ENCODE data around the gene ARL6IP6. TPM values are rescaled to one million over a fixed set of nuclear protein-coding genes. Genes with fewer than 3 reads are reported as not detected.

ARL6IP6 gene
- total RNA-seq, 2 donors from 2014 or later = 14.3 to 17.9 TPM

- no peaks in the 10 kb centered on the region for H3K9me3 ChIP-seq (ENCODE audit: control insufficient read depth, low read length, poor library complexity, severe bottlenecking)
- Mint-ChIP-seq H3K27me3 (peaks cover 25% of the 10 kb centered on the region), H3K4me1 (peaks cover 2% of the 10 kb centered on the region), H3K4me3 (no peak overlapping the region), H3K36me3 (ENCODE audit: low read depth) (peaks cover 2% of the 10 kb centered on the region), H3K27ac (no peak overlapping the region)
- DNase-seq (no peak), ATAC-seq (no peak)
Observed at GRCh38 chr2:152782171-152782570, 63.8 kb downstream of the ARL6IP6 start.

- Mint-ChIP-seq H3K36me3 (ENCODE audit: low read depth) (peaks cover 2% of the 10 kb centered on the region), H3K27me3 (peaks cover 36% of the 10 kb centered on the region), H3K4me3 (no peak overlapping the region), H3K4me1 (no peaks in the 10 kb centered on the region), H3K27ac (no peak overlapping the region)
- H3K9me3 ChIP-seq (ENCODE audit: control insufficient read depth, low read length, poor library complexity, severe bottlenecking) = no peaks in the 10 kb centered on the region
- DNase-seq (no peak), ATAC-seq (no peak)
Observed at GRCh38 chr2:152790883-152791282, 72.5 kb downstream of the ARL6IP6 start.

DNA sequence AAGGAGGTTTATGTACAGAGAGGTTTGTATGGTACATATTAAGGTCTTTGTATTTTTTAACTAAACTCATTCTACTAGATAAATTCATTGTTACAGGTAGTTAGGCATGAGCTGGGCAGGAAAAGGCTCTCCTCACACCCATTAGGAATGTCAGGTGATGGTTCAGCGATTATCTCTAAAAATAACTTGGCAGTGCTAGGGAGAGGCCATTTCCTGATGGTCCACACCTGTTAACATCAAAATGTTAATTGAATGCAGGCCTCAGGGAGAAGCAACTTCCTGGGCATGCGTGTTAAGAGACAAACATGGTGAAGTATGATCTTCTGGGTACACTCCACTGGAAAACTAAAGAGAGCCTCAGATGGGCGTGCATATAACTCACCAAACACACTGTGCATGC is 73.6 kb downstream of the ARL6IP6 start:
- DNase-seq (no peak), ATAC-seq (no peak)
- Mint-ChIP-seq H3K27ac (no peak overlapping the region), H3K4me1 (no peaks in the 10 kb centered on the region), H3K4me3 (no peak overlapping the region), H3K27me3 (peaks cover 25% of the 10 kb centered on the region), H3K36me3 (ENCODE audit: low read depth) (peaks cover under 1% of the 10 kb centered on the region)
- no peaks in the 10 kb centered on the region for H3K9me3 ChIP-seq (ENCODE audit: control insufficient read depth, low read length, poor library complexity, severe bottlenecking)

DNA sequence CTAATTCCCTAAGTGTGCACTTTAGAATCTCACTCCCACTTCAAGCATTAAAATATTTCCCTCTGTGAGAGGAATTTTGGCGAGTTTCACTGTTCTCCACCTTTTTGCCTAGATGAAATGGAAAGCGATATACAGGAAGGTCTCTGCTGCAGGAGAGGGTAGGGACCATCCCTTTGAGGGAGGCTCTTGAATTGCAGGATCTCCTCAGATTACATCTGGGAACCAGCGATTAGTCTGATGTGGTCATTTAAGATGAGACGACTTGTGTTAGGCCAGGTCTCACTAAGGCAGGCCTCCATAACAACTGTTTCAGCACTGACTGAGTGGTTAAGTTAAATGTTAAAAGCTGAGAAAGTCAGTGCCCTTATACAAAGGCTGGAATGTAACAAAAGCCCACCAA is 74.6 kb downstream of the ARL6IP6 start:
- Mint-ChIP-seq H3K27me3 (peaks cover 17% of the 10 kb centered on the region), H3K4me1 (no peaks in the 10 kb centered on the region), H3K36me3 (ENCODE audit: low read depth) (no peaks in the 10 kb centered on the region), H3K4me3 (no peak overlapping the region), H3K27ac (no peak overlapping the region)
- DNase-seq (no peak), ATAC-seq (no peak)
- no peaks in the 10 kb centered on the region for H3K9me3 ChIP-seq (ENCODE audit: control insufficient read depth, low read length, poor library complexity, severe bottlenecking)

- Mint-ChIP-seq H3K36me3 (ENCODE audit: low read depth) (no peaks in the 10 kb centered on the region), H3K4me1 (no peaks in the 10 kb centered on the region), H3K27ac (no peak overlapping the region), H3K27me3 (peaks cover 21% of the 10 kb centered on the region), H3K4me3 (no peak overlapping the region)
- no peak for DNase-seq
- ATAC-seq = no peak
- H3K9me3 ChIP-seq (ENCODE audit: control insufficient read depth, low read length, poor library complexity, severe bottlenecking) = no peaks in the 10 kb centered on the region
Observed at GRCh38 chr2:152796941-152797340, 78.5 kb downstream of the ARL6IP6 start.

DNA sequence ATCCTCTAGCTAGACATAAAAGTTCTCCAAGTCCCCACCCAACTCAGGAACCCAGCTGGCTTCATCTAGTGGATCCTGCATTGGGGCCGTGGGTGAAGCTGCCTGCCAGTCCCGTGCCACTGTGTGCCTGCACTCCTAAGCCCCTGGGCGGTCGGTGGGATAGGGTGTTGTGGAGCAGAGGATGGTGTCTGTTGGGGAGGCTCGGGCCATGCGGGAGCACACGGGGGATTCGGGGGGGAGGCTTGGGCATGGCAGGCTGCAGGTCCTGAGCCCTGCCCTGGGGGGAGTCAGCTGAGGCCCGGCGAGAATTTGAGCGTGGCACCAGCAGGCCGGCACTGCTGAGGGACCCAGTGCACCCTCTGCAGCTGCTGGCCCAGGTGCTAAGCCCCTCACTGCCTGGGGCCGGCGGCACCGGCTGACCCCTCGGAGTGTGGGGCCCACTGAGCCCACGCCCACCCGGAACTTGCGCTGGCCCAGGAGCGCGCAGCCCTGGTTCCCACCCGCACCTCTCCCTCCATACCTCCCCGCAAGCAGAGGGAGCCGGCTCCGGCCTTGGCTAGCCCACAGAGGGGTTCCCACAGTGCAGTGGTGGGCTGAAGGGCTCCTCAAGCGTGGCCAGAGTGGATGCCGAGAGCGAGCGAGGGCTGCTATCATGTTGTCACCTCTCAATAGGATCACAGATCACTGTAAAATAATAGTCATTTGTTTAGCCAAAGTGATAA is 86.4 kb downstream of the ARL6IP6 start:
- no peak for ATAC-seq
- H3K27ac Mint-ChIP-seq = no peak overlapping the region

DNA sequence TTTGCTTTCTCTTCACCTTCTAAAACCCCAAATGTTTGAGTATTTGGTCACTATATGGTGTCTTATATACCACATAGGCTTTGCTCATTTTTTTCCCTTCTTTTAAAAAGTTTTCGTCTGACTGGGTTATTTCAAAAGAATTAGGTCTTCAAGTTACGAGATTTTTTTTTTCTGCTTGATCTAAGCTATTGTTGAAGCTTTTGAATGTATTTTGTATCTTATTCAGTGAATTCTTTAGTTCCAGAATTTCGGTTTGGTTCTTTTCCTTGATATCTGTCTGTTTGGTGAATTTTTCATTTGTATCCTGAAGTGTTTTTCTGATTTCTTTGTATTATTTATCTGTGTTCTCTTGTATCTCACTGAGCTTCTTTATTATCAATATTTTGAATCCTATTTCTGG is 93.5 kb downstream of the ARL6IP6 start:
- no peak overlapping the region for H3K4me3 Mint-ChIP-seq
- peaks cover 2% of the 10 kb centered on the region for H3K4me1 Mint-ChIP-seq
- DNase-seq (no peak), ATAC-seq (no peak)
- no peaks in the 10 kb centered on the region for H3K36me3 Mint-ChIP-seq (ENCODE audit: low read depth)
- peaks cover 5% of the 10 kb centered on the region for H3K27me3 Mint-ChIP-seq
- H3K9me3 ChIP-seq (ENCODE audit: control insufficient read depth, low read length, poor library complexity, severe bottlenecking) = no peaks in the 10 kb centered on the region
- H3K27ac Mint-ChIP-seq = no peak overlapping the region

More for the DNA sequence above, 86.4 kb downstream of the ARL6IP6 start:
- Mint-ChIP-seq H3K36me3 (ENCODE audit: low read depth) (no peaks in the 10 kb centered on the region), H3K27me3 (peaks cover 9% of the 10 kb centered on the region), H3K4me1 (no peaks in the 10 kb centered on the region), H3K4me3 (no peak overlapping the region)
- H3K9me3 ChIP-seq (ENCODE audit: control insufficient read depth, low read length, poor library complexity, severe bottlenecking) = no peaks in the 10 kb centered on the region
- DNase-seq = no peak

Other genes with a start within 250 kb of the ARL6IP6 start
- 100 to 1,000 TPM; 117 to 133 TPM for gene PRPF40A, start 1.2 kb upstream of the ARL6IP6 start, total RNA-seq